NCI-H187 (cell line): Measurements from ENCODE around the gene C2orf80.
"Not testable (repeated sequence)": the region's sequence is repeated elsewhere in the genome, so short reads cannot be mapped to it uniquely, and the experiment has no call there.

ENCODE experiments used
- DNase-seq, 2 experiments: peaks; one replicate each; lab custom pipeline; 2025; lab: John Stamatoyannopoulos, UW

The C2orf80 gene

GRCh38 chr2:208189810-208190503 lies at the start of gene C2orf80:
C2orf80 (minus strand) TSS chr2:208190030; CDS start chr2:208186986, 3,044 bp downstream.
- DNase-seq = no peak

GRCh38 chr2:208235860-208236259 lies 46.0 kb upstream of the C2orf80 start:
- no peak for DNase-seq

GRCh38 chr2:208234786-208235185 lies 45.0 kb upstream of the C2orf80 start:
- no peak for DNase-seq

- no peak for DNase-seq
These were observed 38.6 kb upstream of the C2orf80 start for GRCh38 chr2:208228476-208228875.

- DNase-seq = no peak
These were observed 37.9 kb upstream of the C2orf80 start for GRCh38 chr2:208227581-208228232.

GRCh38 chr2:208224802-208225201 lies 35.0 kb upstream of the C2orf80 start:
- no peak for DNase-seq

- no peak for DNase-seq
These were observed 32.5 kb upstream of the C2orf80 start for GRCh38 chr2:208222351-208222750.

GRCh38 chr2:208221873-208222272 lies 32.0 kb upstream of the C2orf80 start:
- not testable (repeated sequence) for DNase-seq

- no peak for DNase-seq
These were observed 21.0 kb upstream of the C2orf80 start for GRCh38 chr2:208210688-208211451.

GRCh38 chr2:208208335-208209085 lies 18.7 kb upstream of the C2orf80 start:
- DNase-seq = no peak

- no peak for DNase-seq
These were observed 17.9 kb upstream of the C2orf80 start for GRCh38 chr2:208207769-208208168.

GRCh38 chr2:208204166-208204565 lies 14.3 kb upstream of the C2orf80 start:
- no peak for DNase-seq

GRCh38 chr2:208195531-208195930 lies 5.7 kb upstream of the C2orf80 start:
- DNase-seq = no peak

GRCh38 chr2:208192611-208193236 lies 2.9 kb upstream of the C2orf80 start:
- DNase-seq = no peak

GRCh38 chr2:208189069-208189809 lies 591 bp downstream of the C2orf80 start:
- no peak for DNase-seq

GRCh38 chr2:208186893-208187292 lies 2.9 kb downstream of the C2orf80 start:
- DNase-seq = no peak

GRCh38 chr2:208186465-208186864 lies 3.4 kb downstream of the C2orf80 start:
- DNase-seq = no peak

- DNase-seq = no peak
These were observed 5.7 kb downstream of the C2orf80 start for GRCh38 chr2:208183972-208184705.

- DNase-seq = no peak
These were observed 6.3 kb downstream of the C2orf80 start for GRCh38 chr2:208183526-208183925.

GRCh38 chr2:208182835-208183234 lies 7.0 kb downstream of the C2orf80 start:
- DNase-seq = no peak
